ENCODE results near the gene GNB1L. TPM values are rescaled to one million over a fixed set of nuclear protein-coding genes. Genes with fewer than 3 reads are reported as not detected.

Gene GNB1L
- total RNA-seq, 4 donors from 2014 or later: 4.6 to 8.7 (median 6.8) TPM

DNA sequence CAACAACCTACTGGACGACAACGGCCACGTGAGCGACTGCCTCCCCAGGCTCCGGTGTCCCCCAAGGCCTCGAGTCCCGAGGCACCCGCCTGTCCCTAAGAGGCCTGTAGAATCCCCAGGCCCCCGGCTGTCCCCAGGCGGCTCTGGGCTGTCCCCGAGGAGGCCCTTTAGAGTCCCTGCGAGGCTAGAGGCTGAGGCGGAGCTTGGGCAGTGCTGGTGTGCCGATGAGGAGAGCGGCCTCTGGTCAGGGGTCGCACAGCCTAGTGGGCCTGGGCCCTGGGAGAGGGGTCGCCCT is 90.4 kb downstream of the GNB1L start:
- DNase-seq (ENCODE audit: extremely low spot score): no peak
- Histone ChIP-seq H3K27ac (replicated peaks in 1 of 4) (no peak overlapping the region), H3K36me3 (no peaks in the 10 kb centered on the region), H3K4me3 (no peak overlapping the region), H3K4me1 (peaks cover 17 to 53% (median 47%) of the 10 kb centered on the region in 4 donors), H3K9me3 (no peaks in the 10 kb centered on the region), H3K27me3 (peaks cover 0 to 95% (median 59%) of the 10 kb centered on the region in 4 donors)
- WGBS: 76% methylated on average over 12 of the region's 17 CpGs
- intact Hi-C loops (cut with DNase I): loop anchor here (10.0 kb wide), 1 partner anchor 81 kb away; no protein-coding TSS in a partner anchor
- TF ChIP-seq POLR2A (IDR thresholded peaks at IDR 0.05; ENCODE audit: low read depth) (no peak), EP300 (IDR thresholded peaks at IDR 0.05) (no peak), POLR2AphosphoS5 (IDR thresholded peaks at IDR 0.05) (no peak)
- TF ChIP-seq, protein P1, sequence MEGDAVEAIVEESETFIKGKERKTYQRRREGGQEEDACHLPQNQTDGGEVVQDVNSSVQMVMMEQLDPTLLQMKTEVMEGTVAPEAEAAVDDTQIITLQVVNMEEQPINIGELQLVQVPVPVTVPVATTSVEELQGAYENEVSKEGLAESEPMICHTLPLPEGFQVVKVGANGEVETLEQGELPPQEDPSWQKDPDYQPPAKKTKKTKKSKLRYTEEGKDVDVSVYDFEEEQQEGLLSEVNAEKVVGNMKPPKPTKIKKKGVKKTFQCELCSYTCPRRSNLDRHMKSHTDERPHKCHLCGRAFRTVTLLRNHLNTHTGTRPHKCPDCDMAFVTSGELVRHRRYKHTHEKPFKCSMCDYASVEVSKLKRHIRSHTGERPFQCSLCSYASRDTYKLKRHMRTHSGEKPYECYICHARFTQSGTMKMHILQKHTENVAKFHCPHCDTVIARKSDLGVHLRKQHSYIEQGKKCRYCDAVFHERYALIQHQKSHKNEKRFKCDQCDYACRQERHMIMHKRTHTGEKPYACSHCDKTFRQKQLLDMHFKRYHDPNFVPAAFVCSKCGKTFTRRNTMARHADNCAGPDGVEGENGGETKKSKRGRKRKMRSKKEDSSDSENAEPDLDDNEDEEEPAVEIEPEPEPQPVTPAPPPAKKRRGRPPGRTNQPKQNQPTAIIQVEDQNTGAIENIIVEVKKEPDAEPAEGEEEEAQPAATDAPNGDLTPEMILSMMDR (IDR thresholded peaks at IDR 0.05): no peak

DNA sequence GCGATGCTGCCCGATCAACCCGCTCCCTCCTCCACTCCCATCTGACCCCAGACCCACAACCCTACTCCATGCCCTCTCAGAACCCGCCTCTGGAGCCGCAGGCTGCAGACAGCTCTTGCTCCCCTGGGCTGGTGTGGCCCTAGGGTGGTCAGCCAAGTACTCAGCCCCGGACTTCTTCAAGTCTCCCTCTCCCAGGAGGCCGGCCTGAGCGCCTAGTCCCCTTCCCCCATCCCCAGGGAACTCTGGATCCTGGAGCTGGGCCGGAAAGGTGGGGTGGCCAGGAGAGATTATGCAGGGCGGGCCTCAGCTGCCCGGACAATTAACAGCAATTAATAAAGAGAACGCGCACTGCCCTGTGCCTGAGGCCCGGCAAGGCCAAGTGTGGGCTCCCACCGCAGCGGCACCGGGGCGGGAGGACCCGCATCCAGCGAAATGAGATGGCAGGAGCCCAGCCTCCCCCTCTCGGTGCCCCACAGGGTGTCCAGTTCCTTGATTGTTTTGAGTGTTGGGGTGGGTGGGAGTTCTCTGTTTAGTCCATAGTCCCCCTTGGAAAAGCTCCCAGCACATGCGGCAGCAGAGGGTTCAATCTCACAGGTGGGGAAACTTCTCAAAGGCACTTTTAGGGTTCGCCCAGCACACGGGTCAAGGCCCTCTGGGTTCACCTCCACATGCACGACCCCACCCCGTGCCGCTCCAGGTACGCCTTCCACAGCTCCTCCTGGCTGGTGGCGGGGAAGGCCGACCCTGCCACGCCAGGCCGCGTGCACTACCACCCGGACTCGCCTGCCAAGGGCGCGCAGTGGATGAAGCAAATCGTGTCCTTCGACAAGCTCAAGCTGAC is 91.0 kb downstream of the GNB1L start:
- Histone ChIP-seq H3K4me1 (peaks cover 17 to 57% (median 52%) of the 10 kb centered on the region in 4 donors), H3K27me3 (peaks cover 0 to 95% (median 62%) of the 10 kb centered on the region in 4 donors), H3K4me3 (no peak overlapping the region), H3K27ac (replicated peaks in 1 of 4) (no peak overlapping the region), H3K9me3 (no peaks in the 10 kb centered on the region), H3K36me3 (no peaks in the 10 kb centered on the region)
- WGBS: 67% methylated on average over 36 of the region's 39 CpGs
- intact Hi-C loops (cut with DNase I): loop anchor here (10.0 kb wide), 1 partner anchor 81 kb away; no protein-coding TSS in a partner anchor
- TF ChIP-seq, protein P1 (IDR thresholded peaks at IDR 0.05): no peak
- TF ChIP-seq EP300 (IDR thresholded peaks at IDR 0.05) (no peak), POLR2A (IDR thresholded peaks at IDR 0.05; ENCODE audit: low read depth) (no peak), POLR2AphosphoS5 (IDR thresholded peaks at IDR 0.05) (no peak)
- no peak for DNase-seq (ENCODE audit: extremely low spot score)

DNA sequence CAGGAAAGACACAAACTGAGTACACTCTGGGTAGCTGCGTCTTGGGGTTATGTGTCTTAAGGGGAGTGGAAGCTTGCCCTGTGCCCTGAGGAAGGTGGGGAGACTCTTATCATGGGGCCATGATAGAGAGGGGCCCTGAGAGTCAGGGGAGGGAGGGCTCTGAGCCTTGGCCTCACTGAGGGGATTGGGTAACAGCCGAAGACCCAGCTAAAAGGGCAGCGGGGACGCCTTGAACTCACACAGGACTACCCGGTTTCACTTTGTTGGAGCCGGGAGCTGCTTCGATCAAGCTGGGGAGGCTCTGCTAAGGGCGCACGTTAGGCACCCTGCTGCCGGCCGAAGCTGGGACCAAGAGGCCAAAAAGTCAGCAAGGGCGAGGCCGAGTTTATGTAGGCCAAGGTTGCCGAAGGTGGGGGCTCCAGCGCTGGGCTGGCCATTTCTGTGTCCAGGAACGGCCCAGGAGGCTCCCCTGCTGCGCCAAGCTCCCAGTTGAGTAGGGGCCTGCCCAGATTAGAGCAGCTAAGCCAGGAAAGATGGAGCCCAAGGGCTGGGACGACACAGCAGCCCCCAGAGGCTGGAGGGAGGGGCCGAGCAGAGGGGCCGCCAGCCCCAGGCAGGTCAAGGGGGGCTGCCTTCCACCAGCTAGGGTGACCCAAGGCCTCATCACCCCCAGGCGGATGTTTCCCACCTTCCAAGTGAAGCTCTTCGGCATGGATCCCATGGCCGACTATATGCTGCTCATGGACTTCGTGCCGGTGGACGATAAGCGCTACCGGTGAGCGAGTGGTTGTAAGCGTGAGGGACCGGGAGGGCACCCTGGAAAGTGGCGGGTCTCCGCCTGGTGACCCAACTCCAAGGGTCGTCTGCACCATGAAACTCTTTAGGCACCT is 91.9 kb downstream of the GNB1L start:
- DNase-seq (ENCODE audit: extremely low spot score): no peak
- Histone ChIP-seq H3K4me3 (no peak overlapping the region), H3K27me3 (peaks cover 0 to 95% (median 59%) of the 10 kb centered on the region in 4 donors), H3K9me3 (no peaks in the 10 kb centered on the region), H3K27ac (replicated peaks in 1 of 4) (no peak overlapping the region), H3K36me3 (no peaks in the 10 kb centered on the region), H3K4me1 (peaks cover 12 to 49% (median 46%) of the 10 kb centered on the region in 4 donors)
- TF ChIP-seq, protein P1 (IDR thresholded peaks at IDR 0.05): no peak
- no peak for TF ChIP-seq EP300 (IDR thresholded peaks at IDR 0.05)
- no peak for TF ChIP-seq POLR2A (IDR thresholded peaks at IDR 0.05; ENCODE audit: low read depth)
- TF ChIP-seq POLR2AphosphoS5 (IDR thresholded peaks at IDR 0.05): no peak
- intact Hi-C loops (cut with DNase I): loop anchor here (10.0 kb wide), 1 partner anchor 82 kb away; no protein-coding TSS in a partner anchor
- WGBS: 80% methylated on average over 20 of the region's 34 CpGs

DNA sequence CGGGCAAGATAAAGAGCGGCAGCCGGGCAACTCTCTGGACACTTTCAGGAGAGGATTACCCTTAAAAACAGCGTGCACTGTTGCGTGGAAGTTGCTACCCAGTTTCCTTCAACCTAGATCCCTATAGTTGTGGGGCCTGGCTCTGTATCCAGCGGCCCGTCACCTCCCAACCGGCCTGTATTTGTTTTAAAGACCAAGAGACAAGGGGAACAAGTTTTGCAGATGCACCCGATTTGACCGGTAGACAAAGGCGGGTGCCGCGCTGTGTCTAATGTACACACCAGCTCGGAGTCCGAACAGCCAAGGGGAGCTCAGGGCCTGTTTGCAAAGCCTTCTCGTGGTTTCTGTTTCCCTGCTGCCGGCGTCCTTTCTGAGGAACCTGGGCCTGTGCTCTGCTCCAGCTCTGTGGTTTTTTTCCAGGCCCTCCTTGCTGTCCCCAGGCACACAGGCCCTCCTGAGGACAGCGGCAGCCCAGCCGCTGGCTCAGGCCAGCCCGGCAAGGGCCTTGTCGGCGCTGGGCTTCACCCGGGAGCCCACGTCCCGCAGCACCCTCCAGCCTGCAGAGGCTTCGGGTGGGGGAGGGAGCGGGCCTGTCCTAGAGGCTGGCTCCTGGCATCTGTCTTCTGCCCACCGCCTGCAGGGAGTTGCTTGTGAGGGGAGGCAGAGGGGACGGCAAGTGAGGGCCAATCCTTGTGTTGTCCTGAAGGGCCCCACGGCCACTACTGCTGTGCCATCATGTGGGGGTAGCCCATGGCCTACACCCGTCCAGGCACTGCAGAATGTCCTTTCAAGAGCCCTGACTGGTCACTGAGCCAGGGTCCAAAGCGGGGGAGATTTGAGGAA is 92.7 kb downstream of the GNB1L start:
- intact Hi-C loops (cut with DNase I): loop anchor here (10.0 kb wide), 1 partner anchor 83 kb away; no protein-coding TSS in a partner anchor
- Histone ChIP-seq H3K27me3 (peaks cover 0 to 95% (median 55%) of the 10 kb centered on the region in 4 donors), H3K4me3 (peak overlapping the region in 1 of 4 donors; percentile 34), H3K27ac (replicated peaks in 1 of 4) (no peak overlapping the region), H3K9me3 (no peaks in the 10 kb centered on the region), H3K36me3 (no peaks in the 10 kb centered on the region), H3K4me1 (peaks cover 3 to 46% (median 43%) of the 10 kb centered on the region in 4 donors)
- TF ChIP-seq EP300 (IDR thresholded peaks at IDR 0.05): no peak
- TF ChIP-seq POLR2AphosphoS5 (IDR thresholded peaks at IDR 0.05): no peak
- TF ChIP-seq POLR2A (IDR thresholded peaks at IDR 0.05; ENCODE audit: low read depth): no peak
- TF ChIP-seq, protein P1 (IDR thresholded peaks at IDR 0.05): no peak
- DNase-seq (ENCODE audit: extremely low spot score): no peak
- WGBS: 85% methylated on average over 22 of the region's 33 CpGs

Data from esophagus muscularis mucosa (tissue), 4 donors.